Measurements from ENCODE around the gene SOD3.

- no peak for TF ChIP-seq POLR2A (IDR thresholded peaks at IDR 0.05)
- no peak for TF ChIP-seq CTCF (IDR thresholded peaks at IDR 0.05)
Measured at GRCh38 chr4:24750106-24750505, 45.3 kb upstream of the SOD3 start.
